GM12864 (cell line): ENCODE measurements around the gene KCNF1.

Experiments
- DNase-seq: peaks from one replicate; pipeline ENCODE4 v3.0.0-alpha.2; 2011; ENCODE audit warnings: low read depth
- H3K4me3 ChIP-seq: 2 replicates; pipeline ENCODE4 v1.5.1; 2011; ENCODE audit warnings: mild to moderate bottlenecking, low read depth, low read length, control low read depth
- TF ChIP-seq, protein P1 (sequence below): IDR thresholded peaks from 2 replicates; pipeline ENCODE4 v1.5.1; 2011; ENCODE audit warnings: low read depth, mild to moderate bottlenecking, moderate library complexity, low read length, control low read depth, inconsistent platforms; ENCODE audit errors: missing control alignments

KCNF1 gene

DNA sequence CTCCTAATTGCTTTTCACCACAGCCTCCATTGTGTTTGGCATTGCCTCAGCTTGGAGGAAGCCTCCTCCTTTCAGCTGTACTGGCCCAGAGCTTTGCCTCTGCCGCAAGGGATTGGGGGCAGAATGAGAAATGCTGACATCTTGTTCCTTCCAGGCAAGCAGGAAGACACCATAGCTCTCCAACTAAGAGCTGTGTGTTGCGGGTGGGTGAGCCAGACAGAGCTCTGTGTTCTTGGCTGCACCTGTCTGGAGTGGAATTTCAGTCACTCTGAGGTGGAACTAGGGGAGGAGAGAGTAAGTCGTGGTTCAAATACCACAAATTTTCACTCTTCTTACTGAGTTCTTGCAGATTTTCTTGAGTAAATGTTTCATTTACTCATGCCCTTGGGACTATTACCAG, 36.6 kb upstream of the KCNF1 start:
- H3K4me3 ChIP-seq, result no peak overlapping the region
- TF ChIP-seq, protein P1, sequence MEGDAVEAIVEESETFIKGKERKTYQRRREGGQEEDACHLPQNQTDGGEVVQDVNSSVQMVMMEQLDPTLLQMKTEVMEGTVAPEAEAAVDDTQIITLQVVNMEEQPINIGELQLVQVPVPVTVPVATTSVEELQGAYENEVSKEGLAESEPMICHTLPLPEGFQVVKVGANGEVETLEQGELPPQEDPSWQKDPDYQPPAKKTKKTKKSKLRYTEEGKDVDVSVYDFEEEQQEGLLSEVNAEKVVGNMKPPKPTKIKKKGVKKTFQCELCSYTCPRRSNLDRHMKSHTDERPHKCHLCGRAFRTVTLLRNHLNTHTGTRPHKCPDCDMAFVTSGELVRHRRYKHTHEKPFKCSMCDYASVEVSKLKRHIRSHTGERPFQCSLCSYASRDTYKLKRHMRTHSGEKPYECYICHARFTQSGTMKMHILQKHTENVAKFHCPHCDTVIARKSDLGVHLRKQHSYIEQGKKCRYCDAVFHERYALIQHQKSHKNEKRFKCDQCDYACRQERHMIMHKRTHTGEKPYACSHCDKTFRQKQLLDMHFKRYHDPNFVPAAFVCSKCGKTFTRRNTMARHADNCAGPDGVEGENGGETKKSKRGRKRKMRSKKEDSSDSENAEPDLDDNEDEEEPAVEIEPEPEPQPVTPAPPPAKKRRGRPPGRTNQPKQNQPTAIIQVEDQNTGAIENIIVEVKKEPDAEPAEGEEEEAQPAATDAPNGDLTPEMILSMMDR, result no peak
- no peak for DNase-seq

DNA sequence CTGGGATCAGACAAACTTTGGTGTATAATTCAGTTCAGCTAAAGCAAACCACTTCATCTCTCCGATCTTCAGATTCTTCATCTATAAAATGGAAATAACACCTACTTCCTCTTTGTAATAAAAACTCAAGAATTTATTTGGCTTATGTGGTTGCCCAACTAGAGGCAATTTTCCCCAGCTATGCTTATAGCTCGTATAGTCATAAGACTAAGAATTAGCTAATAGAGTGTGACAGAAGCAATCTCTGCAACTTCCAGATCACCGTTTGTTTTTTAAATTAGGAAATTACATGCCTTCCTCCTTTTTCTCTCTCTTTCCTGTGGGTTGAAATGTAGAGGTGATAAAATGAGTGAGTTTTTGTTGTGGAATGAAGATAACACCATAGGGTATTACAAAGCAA, 35.3 kb upstream of the KCNF1 start:
- TF ChIP-seq, protein P1, result no peak
- H3K4me3 ChIP-seq, result no peak overlapping the region
- no peak for DNase-seq

DNA sequence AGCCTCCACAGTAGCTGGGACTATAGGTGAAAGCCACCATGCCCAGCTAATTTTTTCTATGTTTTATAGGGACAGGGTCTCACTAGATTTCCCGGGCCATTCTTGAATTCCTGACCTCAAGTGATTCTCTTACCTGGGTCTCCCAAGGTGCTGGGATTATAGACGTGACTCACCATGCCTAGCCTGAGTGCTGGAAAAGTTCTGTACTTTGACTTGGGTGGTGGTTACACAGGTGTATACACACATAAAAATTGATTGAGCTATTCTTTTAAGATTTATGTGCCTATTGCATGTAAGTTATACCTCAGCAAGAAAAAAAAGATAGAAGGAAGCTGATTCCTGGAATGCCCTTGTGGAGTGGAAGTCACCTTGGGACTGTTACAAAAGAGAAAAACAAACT, 34.8 kb upstream of the KCNF1 start:
- no peak overlapping the region for H3K4me3 ChIP-seq
- no peak for DNase-seq
- TF ChIP-seq, protein P1, result no peak

DNA sequence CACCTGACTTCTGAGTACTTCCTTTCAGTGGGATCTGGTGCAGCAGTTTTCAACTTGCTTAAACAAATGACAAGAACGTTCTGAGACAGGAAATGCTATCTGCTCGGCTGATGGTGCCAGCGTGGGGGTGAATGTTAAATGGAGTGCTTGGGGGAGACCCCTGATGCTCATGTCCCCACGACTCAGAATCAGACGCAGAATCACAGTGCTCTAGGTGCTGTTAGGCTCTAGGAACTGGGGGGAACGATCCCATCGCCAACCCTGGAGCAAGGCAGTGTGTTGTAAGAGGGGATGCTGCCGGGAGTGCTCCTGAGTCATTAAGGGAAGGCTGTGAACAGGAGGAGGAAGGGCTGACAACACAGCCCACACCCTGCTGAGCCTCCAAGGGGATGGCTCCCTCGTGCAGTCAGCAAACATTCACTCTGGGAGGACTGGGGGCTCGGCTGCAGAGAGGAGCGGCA, 34.1 kb upstream of the KCNF1 start:
- H3K4me3 ChIP-seq, result no peak overlapping the region
- no peak for DNase-seq
- TF ChIP-seq, protein P1, result no peak

DNA sequence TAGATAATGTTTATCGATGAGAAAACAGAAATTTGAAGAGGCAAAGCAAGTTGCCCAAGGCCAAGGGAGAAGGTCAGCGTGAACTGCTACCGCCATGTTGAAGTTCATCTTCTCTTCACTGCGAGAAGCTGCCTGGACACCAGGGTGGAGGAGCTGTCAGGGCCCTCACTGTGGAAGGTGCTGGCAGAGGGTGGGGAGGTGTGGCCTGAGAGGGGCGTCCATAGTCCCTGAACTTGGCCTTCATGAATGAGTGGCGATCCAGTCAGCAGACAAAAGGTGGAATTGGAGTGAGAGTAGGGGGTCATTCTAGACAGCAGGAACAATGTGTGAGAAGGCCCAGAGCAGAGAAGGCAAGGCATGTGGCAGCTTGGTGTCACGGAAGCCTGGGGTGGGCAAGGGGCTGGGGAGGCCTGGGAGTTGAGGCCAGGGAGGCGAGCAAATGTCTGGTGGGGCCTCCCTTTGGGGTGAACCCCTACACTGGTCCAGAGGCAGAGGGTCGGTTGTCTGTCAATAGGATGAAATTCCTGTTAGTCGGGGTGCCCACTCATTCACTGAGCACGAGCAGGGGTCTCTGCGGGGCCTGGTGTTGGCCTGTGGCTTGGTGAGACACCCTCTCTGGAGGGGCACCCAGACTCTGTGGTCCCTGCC, 33.3 kb upstream of the KCNF1 start:
- no peak overlapping the region for H3K4me3 ChIP-seq
- DNase-seq, result no peak
- TF ChIP-seq, protein P1, result no peak

DNA sequence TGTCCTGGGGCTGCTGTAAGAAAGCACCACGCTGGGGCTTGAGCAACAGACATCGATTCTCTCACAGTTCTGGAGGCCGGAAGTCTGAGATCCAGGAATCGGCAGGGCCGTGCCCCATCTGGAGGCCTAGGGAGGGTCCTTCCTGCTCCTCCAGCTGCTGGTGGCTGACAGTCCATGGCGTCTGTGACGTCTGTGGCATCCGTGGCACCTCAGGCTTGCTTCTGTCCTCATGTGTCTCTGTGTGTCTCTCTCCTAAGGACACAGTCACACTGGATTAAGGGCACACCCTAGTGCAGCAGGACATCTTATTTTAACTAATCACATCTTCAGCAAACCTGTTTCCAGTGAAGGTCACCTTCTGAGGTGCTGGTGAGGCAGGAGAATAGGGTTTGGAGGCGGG, 32.6 kb upstream of the KCNF1 start:
- H3K4me3 ChIP-seq, result no peak overlapping the region
- no peak for DNase-seq
- TF ChIP-seq, protein P1, result no peak
